CMK (cell line): ENCODE measurements around the gene TARP.

Experiments used
- DNase-seq: peaks from one replicate; pipeline ENCODE4 v3.0.0-alpha.2; 2010; ENCODE audit warnings: low read depth

Gene TARP

GRCh38 chr7:38215735-38216670 lies 57.4 kb downstream of the TARP start:
- peak; percentile 51 for DNase-seq

GRCh38 chr7:38215115-38215514 lies 58.3 kb downstream of the TARP start:
- no peak for DNase-seq

- DNase-seq, result no peak
Observed at GRCh38 chr7:38211940-38212339, 61.5 kb downstream of the TARP start.

GRCh38 chr7:38211486-38211885 lies 62.0 kb downstream of the TARP start:
- DNase-seq, result no peak
